Tibial nerve (tissue), 4 donors: ENCODE measurements around the gene PUSL1. TPM values are rescaled to one million over a fixed set of nuclear protein-coding genes. Genes with fewer than 3 reads are reported as not detected.

Experiments used
- DNase-seq, 2 donors: peaks; one replicate each; pipeline ENCODE4 v3.0.0-alpha.2; 2019; ENCODE audit warnings: low spot score in 2 of 2
- H3K27ac ChIP-seq, 4 donors: fragments of 200-600 bp; sonication (generic) in 3 of 4; one replicate each; pipeline ENCODE4 v1.5.1; 2017 to 2019; ENCODE audit warnings: mild to moderate bottlenecking in 1 of 4
- H3K27me3 ChIP-seq, 2 donors: fragments of 200-600 bp; sonication (generic) in 1 of 2; one replicate each; pipeline versions ENCODE4 v1.5.1 to v1.6.0; 2017 to 2019
- H3K36me3 ChIP-seq, 3 donors: fragments of 200-600 bp; sonication (generic); one replicate each; pipeline ENCODE4 v1.5.1; 2018 to 2019
- H3K4me1 ChIP-seq, 4 donors: fragments of 200-600 bp; sonication (generic) in 3 of 4; one replicate each; pipeline ENCODE4 v1.5.1; 2017 to 2019
- H3K4me3 ChIP-seq, 4 donors: fragments of 200-600 bp; sonication (generic) in 3 of 4; one replicate each; pipeline ENCODE4 v1.5.1; 2017 to 2019; ENCODE audit warnings: mild to moderate bottlenecking in 1 of 4, moderate library complexity in 1 of 4
- H3K9me3 ChIP-seq, 4 donors: fragments of 200-600 bp; sonication (generic) in 3 of 4; one replicate each; pipeline ENCODE4 v1.5.1; 2017 to 2019
- CTCF ChIP-seq, 5 experiments: fragments of 200-600 bp in 3 of 5; fragments of 450-650 bp in 2 of 5; sonication (generic) in 3 of 5; IDR thresholded peaks; one replicate each; pipeline ENCODE4 v1.5.1; 2016 to 2019; ENCODE audit warnings: antibody characterized with exemption in 5 of 5, mild to moderate bottlenecking in 3 of 5, moderate library complexity in 2 of 5
- EP300 ChIP-seq, 2 donors: sonication (generic); formaldehyde crosslinking; IDR thresholded peaks; one replicate each; pipeline ENCODE4 v1.6.1; 2017; ENCODE audit warnings: antibody characterized with exemption in 2 of 2, mild to moderate bottlenecking in 1 of 2
- POLR2A ChIP-seq, 2 donors: fragments of 450-650 bp; IDR thresholded peaks; one replicate each; pipeline ENCODE4 v1.6.1; 2017; ENCODE audit warnings: antibody characterized with exemption in 2 of 2, mild to moderate bottlenecking in 2 of 2, moderate library complexity in 2 of 2
- WGBS, 2 donors: methylation state at CpG; one replicate each; pipeline ENCODE4 v1.1.5; 2018; 5-methylcytosine and 5-hydroxymethylcytosine counted together
- total RNA-seq, 4 donors: library from RNA; depleted of rRNA; stranded (reverse); fragments of >200 nt; gene quantifications; one replicate each; pipeline ENCODE4 v1.1.0, GENCODE V29; 2016

Gene PUSL1
- total RNA-seq, 4 donors from 2014 or later = 17.5 to 22.2 (median 19.7) TPM

DNA sequence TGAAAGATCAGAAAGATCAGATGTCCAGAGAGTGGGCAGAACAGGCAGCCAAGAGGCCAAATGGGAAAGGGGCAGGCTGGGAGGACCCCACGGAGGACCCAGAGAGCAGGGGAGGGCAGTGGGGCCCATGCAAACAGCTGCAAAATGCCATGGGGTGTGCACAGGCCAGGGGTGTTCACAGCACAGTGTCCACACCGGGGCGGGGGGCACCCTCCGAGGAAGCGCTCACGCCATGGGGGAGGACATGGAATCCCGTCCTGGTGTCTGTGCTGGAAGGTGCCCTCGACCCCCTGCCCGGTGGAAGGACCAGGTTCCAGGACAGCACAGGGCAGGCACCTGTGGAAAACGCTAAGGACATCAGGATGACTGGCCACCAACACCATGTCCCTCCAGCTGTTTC, 14.6 kb downstream of the PUSL1 start:
- Histone ChIP-seq H3K9me3 (no peaks in the 10 kb centered on the region), H3K4me1 (peaks cover 0 to 80% (median 32%) of the 10 kb centered on the region in 4 donors), H3K4me3 (no peak overlapping the region), H3K27ac (no peak overlapping the region), H3K27me3 (no peaks in the 10 kb centered on the region), H3K36me3 (peaks cover 0 to 47% (median 14%) of the 10 kb centered on the region in 3 donors)
- no peak for DNase-seq
- 78 to 80% methylated on average over 10 of the region's 10 CpGs for WGBS, 2 donors
- TF ChIP-seq EP300 (IDR thresholded peaks at IDR 0.05) = no peak
- no peak for TF ChIP-seq POLR2A (IDR thresholded peaks at IDR 0.05)
- TF ChIP-seq CTCF (IDR thresholded peaks at IDR 0.05) = no peak

DNA sequence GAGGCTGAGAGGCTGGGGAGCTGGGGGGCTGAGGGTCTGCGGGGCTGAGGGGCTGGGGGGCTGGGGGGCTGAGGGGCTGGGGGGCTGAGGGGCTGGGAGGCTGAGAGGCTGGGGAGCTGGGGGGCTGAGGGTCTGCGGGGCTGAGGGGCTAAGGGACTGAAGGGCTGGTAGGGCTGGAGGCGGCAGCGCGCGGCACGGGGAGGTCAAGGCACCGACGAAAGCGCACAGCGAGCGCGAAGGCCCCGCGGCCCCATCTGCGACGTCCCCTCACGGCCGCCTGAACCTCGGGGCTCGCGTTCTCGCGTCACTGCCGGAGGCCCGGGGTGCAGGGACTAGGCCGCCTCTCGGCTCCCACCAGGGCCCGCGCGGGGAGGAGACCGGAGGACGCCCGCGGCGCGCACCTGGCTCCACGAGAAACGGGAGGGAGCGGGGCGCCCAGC, 15.7 kb downstream of the PUSL1 start:
- Histone ChIP-seq H3K4me3 (peak overlapping the region; percentile 85 to 97 (median 90)), H3K27me3 (no peaks in the 10 kb centered on the region), H3K27ac (peak overlapping the region; percentile 61 to 92 (median 88)), H3K36me3 (peaks cover 0 to 47% (median 11%) of the 10 kb centered on the region in 3 donors), H3K9me3 (no peaks in the 10 kb centered on the region), H3K4me1 (peaks cover 0 to 69% (median 29%) of the 10 kb centered on the region in 4 donors)
- no peak for DNase-seq
- WGBS, 2 donors = 0 to 1% methylated on average over 16 to 25 of the region's 41 CpGs
- no peak for TF ChIP-seq CTCF (IDR thresholded peaks at IDR 0.05)
- no peak for TF ChIP-seq EP300 (IDR thresholded peaks at IDR 0.05)
- TF ChIP-seq POLR2A (IDR thresholded peaks at IDR 0.05) = no peak

DNA sequence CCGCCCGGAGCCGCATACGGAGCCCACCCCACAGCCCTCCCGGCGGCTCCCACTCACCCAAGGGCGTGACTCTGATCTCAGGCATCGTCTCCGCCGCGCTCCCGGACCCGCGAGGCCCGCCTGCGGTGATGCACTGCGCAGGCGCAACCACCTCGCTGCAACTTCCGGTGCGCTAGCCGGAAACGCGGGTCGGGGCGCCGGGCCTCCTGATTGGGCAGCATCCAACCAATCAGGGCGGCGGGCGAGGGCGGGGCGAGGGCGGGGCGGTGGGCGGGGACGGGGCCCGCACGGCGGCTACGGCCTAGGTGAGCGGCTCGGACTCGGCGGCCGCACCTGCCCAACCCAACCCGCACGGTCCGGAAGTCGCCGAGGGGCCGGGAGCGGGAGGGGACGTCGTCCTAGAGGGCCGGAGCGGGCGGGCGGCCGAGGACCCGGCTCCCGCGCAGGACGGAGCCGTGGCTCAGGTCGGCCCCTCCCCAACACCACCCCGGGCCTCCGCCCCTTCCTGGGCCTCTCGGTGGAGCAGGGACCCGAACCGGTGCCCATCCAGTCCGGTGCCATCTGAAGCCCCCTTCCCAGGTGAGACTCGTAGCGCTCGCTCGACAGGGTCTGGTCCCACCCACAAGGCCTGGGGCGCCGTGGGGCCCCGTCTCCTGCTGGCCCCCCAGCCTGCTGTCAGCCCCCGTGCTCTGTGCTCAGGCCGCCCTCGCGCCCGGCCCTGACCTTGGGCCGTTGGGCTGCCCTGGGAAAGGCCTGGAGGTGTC, 16.3 kb downstream of the PUSL1 start, which contains the start of the genes CPTP and INTS11:
CPTP (plus strand) TSS at position 279 of the 764 bp plus-strand sequence. CDS start 2,109 bp downstream, outside the sequence.
INTS11 (minus strand) TSS at position 137 of the 764 bp plus-strand sequence; CDS start at position 85, 52 bp downstream.
- Histone ChIP-seq H3K4me1 (peaks cover 0 to 66% (median 30%) of the 10 kb centered on the region in 4 donors), H3K27ac (peak within 1 kb of the TSS; percentile 61 to 92 (median 88))
- WGBS, 2 donors = 0% methylated on average over 15 of the region's 84 CpGs; no CpG with 5 or more reads in 1 of the 2 donors

DNA sequence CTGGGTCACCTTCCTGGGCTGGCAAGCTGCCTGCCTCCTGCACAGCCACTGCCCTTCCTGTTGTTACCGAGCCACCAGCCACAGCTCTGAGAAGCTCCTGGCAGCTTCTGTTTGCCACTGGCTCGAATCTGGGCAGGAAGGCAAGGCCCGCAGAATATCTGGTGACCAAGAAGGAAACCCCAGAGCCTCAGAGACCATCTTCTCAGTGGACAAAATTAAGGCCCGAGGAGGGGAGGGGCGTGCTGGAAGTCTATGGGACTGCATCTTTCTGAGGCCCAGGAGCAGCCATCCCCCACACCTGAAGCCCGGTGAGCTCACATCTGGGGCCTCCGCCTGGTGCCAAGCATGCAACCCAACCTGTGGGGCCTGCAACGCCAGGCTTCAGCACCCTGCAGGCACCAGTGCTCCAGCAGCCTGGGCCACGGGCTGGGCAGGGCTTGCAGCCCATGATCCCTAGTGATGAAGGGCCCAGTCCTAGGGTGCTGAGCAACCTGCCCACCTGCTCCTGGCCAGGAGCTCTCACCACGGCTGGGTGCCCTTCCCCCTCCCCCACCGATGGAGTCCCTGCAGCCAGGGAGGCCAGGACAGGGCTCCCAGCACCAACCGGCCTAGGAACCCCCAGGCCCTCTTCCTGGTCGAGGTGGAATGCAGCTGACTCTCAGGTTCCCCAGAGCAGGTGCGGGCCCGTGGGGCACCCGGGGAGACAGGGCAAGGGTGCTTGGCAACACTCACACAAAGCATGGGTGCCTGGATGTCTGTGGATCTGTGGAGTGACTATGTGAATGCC, 17.1 kb downstream of the PUSL1 start:
- H3K4me1 ChIP-seq = peaks cover 0 to 66% (median 34%) of the 10 kb centered on the region in 4 donors
- no peak for TF ChIP-seq CTCF (IDR thresholded peaks at IDR 0.05)
- TF ChIP-seq EP300 (IDR thresholded peaks at IDR 0.05) = no peak
- TF ChIP-seq POLR2A (IDR thresholded peaks at IDR 0.05) = no peak
- no peak for DNase-seq

More for the DNA sequence above, 16.3 kb downstream of the PUSL1 start, which contains the start of the genes CPTP and INTS11:
- DNase-seq = peak; percentile 83 to 87
- no peaks in the 10 kb centered on the region for H3K9me3 ChIP-seq
- no peaks in the 10 kb centered on the region for H3K27me3 ChIP-seq
- TF ChIP-seq POLR2A (IDR thresholded peaks at IDR 0.05) (peak; percentile 12 to 64), CTCF (IDR thresholded peaks at IDR 0.05) (peak in 1 of 5 experiments; percentile 38), EP300 (IDR thresholded peaks at IDR 0.05) (peak; percentile 69 to 80)
- peak within 1 kb of the TSS; percentile 85 to 97 (median 90) for H3K4me3 ChIP-seq
- H3K36me3 ChIP-seq = peaks cover 0 to 46% (median 7%) of the 10 kb centered on the region in 3 donors

More for the DNA sequence above, 17.1 kb downstream of the PUSL1 start:
- WGBS, 2 donors = 47 to 48% methylated on average over 9 to 10 of the region's 16 CpGs
- H3K27me3 ChIP-seq = no peaks in the 10 kb centered on the region
- H3K4me3 ChIP-seq = peak overlapping the region; percentile 85 to 97 (median 90)
- peak overlapping the region; percentile 61 to 92 (median 88) for H3K27ac ChIP-seq
- H3K9me3 ChIP-seq = no peaks in the 10 kb centered on the region
- H3K36me3 ChIP-seq = peaks cover 0 to 38% (median 7%) of the 10 kb centered on the region in 3 donors
